Medulla oblongata (tissue), 1 donor: ENCODE data around the gene KIF27.
"Not testable (repeated sequence)": the region's sequence is repeated elsewhere in the genome, so short reads cannot be mapped to it uniquely, and the experiment has no call there.

Source experiments
- DNase-seq: peaks from one replicate; pipeline ENCODE4 v3.0.0-alpha.2; 2015; ENCODE audit errors: extremely low spot score

KIF27 gene

DNA sequence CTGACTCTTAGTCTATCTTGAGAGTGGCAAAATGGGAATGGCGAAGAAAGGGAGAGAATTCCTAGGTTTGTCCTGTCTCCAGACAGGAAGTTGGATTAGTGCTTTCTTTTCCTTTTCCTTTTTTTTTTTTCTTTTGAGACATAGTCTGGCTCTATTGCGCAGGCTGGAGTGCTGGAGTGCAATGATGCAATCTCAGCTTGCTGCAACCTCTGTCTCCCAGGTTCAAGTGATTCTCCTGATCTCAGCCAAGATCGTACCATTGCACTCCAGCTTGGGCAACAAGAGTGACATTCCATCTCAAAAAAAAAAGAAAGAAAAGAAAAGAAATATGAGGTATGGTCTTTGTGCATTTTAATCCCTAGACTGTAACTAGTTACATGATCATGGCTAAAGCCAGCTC lies 12.6 kb upstream of the KIF27 start:
- DNase-seq = no peak

DNA sequence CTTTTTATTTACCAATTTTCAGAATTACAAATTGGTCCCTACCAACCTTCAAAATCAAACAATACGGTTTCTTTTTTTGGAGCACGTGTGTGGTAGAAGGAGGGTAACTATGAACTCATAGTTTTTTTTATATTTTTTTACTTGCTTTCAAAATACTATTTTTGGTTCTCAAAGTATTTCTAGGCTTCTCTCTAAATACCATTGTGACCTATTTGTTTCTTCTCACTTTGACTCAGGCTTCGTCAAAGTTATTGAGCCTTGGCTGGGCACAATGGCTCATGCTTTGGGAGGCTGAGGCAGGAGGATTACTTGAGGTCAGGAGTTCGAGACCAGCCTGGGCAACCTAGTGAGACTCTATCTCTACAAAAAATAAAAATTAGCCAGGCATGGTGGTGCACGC lies 11.6 kb upstream of the KIF27 start:
- no peak for DNase-seq

DNA sequence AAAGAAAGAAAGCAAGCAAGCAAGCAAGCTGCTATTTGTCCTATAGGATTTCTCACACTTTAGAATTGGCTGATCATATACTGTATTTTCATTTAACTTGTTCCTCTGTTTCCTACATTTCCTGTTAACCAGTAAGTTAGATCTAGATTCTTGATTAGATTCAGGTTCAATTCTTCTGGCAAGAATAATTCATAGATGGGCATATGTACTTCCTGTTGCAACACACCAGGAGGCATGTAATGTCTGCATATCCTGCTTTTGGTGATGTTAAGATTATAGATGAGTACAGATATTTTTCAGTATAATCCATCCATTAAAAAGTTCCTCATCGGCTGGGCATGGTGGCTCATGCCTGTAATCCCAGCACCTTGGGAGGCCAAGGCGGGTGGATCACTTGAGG lies 10.8 kb upstream of the KIF27 start:
- no peak for DNase-seq

DNA sequence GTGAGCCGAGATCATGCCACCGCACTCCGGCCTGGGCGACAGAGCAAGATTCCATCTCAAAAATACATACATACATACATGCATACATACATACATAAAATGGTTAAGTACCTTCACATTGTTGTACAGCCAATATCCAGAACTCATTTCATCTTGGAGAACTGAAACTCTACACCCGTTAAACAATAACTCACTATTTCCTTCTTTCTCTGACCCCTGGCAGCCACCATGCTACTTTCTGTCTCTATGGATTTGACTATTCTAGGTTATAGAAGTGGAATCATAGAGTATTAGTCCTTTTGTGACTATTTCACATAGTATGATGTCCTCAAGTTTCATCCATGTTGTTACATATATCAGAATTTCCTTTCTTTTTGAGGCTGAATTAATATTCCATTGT lies 9.6 kb upstream of the KIF27 start:
- DNase-seq = no peak

DNA sequence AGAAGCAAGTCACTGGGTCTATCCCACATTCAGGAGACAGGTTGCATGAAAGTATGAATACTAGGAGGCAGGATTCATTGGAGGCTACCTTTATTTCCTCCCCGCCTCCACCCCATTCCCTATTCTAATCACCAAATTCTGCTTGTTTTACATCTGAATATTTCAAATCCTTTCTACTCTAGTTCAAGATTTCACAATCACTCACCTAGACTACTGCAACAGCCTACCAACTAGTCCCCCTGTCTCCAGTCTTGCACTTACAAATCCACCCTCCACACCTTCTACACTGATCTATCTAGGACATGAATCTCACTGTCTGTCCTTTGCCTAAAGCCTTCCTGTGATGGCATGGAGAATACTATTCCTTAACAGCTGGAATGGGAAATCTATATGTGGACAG lies 6.4 kb upstream of the KIF27 start:
- no peak for DNase-seq

DNA sequence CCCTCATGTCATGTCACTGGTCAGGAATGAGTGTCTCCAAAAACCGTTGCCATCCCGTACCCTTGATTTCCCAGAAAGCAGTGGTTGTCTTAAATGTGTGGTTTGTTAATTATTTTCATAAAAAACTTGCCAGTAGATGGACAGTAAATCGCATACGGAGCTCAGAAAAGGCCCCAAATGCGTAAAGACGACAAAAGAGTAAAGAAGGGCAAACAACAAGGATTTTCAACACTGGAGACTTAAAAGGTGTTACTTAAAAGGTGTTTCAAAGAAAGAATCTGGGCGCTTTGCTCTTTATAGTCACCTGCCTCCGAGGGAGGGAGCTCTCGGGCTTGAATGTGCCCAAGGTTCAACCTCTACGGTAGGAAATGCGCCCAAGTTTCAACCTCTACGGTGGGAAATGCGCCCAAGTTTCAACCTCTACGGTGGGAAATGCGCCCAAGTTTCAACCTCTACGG lies 734 bp downstream of the KIF27 start:
- DNase-seq = peak; percentile 61

DNA sequence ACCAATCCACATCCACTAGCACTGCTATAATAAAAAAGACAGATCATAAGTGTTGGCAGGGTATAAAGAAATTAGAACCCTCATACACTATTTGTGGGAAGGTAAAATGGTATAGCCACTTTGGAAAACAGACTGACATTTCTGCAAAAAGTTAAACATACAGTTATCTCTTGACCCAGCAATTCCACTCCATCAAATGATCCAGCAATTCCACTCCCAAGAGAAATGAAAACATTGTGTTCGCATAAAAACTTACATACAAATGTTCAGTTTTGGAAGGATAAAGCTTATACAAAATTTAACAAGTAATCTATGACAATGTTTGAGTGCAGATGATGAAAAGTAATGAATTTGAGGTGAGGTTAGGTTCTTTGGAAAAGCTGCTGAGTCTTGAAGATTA lies 2.1 kb downstream of the KIF27 start:
- no peak for DNase-seq

DNA sequence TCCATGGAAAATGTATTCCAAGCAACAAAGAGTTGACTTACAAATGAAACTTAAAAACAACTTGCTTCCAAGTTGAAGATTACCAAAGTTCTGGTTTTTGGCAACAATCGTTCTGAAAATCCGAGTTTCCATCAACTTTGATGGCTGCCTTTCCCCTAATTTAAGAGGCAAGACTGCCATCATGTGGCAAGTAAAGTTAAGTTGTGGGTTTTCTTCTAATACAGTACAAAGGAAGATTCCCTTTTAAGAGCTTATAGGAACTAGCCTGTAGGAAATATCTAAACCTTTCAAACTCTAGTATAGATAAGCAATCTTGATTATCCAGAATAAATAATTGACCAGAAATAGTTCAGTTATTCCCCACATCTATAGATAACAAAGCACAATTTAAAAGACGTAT lies 9.0 kb downstream of the KIF27 start:
- DNase-seq = peak; percentile 38

DNA sequence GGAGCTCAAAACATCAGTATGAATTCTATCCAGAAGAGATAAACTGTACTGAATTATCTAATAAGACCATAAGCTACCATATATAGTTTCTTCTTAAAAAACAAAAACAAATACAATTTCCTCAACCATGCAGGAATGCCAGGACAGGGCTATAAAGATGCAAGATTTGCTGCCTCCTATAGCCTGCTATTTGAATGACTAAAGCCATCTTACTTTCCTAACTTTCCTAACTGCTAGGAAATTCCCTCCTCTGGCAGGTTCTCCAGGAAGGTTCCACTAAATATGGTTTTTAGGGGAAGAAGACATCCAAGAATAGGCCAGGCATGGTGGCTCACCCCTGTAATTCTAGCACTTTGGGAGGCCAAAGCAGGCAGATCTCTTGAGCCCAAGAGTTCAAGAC lies 15.1 kb downstream of the KIF27 start:
- DNase-seq = no peak

DNA sequence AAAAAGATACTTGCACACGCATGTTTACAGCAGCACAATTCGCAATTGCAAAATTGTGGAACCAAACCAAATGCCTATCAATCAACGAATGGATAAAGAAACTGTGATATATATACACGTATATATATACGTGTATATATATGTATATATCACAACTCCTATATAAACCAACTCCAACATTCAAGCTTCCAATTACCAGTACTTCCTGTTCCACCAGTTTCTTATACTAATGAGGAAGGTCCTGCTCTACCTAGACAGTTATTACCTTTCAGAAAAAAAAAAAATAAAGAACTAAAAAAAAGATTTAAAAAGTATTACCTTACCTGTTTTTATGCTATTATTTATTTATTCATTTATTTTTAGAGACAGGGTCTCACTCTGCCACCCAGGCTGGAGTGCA lies 20.6 kb downstream of the KIF27 start:
- DNase-seq = not testable (repeated sequence)

DNA sequence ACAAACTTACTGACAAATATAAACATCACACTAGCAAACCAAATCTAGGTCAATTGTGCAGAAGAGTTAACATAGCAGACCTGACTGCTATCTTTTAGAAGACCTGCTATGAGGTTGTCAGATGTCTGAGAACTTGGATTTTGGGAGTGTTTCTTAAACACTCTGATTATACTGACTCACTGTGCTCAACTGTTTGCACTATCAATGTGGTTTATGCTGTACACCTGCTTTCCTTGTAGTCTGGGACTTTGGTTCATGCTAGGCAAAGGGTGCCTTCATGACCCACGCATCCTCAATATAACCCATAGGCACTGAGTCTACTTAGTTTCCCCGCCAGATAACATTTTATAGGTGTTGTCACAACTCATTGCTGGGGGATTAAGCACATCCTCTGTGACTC lies 26.9 kb downstream of the KIF27 start:
- DNase-seq = not testable (repeated sequence)

DNA sequence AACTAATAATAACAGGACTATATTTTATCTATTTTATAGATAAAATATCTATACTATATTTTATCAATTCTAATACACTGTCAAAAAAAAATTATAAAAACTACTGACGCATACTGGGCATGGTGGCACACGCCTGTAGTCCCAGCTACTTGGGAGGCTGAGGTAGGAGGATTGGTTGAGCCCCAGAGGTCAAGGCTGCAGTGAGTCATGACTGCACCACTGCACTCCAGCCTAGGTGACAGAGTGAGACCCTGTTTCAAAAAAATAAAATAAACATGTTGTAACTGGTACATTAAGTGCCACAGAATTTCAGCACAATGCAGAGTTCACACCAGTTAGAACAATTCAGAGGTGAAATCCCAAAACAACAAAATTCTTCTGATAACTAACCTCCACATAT lies 34.7 kb downstream of the KIF27 start:
- not testable (repeated sequence) for DNase-seq

DNA sequence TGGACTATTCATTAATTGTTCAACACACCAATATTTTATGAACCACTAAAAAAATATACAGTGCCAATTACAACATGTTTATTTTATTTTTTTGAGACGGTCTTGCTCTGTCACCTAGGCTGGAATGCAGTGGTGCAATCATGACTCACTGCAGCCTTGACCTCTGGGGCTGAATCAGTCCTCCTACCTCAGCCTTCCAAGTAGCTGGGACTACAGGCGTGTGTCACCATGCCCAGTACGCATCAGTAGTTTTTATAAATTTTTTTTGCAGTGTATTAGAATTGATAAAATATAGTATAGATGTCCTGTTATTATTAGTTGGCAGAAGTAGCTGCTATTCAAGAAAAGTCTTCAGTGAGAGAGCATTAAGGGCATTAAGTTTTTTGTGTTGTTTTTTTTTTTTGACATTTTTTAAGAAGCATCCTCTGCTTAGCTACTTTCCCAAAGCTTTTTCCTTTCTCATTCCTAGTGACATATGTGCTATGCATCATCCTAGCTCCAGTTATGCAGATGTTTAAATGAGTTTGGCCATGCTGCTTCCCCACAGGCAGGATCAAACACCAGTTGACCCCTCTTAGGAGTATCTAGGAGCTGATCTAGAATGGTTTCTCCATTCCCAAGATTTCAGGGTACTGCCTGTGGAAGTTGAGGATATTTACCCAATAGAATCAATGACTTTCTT lies 35.5 kb downstream of the KIF27 start:
- DNase-seq = not testable (repeated sequence)

DNA sequence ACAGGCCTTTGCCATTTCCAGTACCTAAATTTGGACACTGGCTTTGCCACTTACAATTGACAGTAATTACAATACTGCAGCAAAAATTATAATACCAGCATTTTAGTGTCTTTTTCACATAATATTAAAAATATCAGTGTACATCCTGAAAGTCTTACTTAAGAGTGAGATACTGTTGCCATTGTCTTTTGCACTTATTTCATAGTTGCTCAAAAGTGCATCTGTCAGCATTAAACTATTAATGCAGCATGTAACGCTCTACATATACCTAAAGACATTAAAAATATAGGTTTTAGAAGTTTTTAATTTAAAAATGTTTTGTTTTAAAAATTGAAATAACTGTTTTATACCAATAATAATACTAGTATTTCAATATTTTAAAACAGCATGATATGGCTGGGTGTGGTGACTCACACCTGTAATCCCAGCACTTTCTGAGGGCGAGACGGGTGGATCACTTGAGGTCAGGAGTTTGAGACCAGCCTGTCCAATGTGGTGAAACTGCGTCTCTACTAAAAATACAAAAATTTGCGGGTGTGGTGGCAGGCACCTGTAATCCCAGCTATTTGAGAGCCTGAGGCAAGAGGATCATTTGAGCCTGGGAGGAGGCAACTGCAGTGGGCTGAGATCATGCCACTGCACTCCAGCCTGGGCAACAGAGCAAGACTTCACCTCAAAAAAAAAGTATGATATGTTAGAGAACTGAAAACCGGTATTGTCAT lies 39.4 kb downstream of the KIF27 start:
- not testable (repeated sequence) for DNase-seq

DNA sequence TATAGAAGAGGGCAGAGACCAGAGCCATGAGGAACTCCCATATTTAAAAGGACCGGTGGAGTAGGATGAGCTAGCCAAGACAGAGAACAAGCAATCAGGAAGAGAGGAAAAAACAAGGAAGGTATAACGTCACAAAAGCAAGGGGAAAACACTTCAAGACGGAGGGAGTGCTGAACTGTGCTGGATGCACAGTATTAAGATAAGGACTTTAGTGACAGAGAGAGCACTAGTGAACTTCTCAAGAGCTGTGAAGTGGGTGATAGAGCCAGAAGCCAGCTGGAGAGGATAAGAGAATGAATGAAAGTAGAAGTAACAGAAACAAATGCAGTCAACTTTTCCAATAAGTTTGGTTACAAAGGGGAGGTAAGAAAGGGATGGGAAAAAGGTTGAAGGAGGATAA lies 45.7 kb downstream of the KIF27 start:
- DNase-seq = not testable (repeated sequence)

DNA sequence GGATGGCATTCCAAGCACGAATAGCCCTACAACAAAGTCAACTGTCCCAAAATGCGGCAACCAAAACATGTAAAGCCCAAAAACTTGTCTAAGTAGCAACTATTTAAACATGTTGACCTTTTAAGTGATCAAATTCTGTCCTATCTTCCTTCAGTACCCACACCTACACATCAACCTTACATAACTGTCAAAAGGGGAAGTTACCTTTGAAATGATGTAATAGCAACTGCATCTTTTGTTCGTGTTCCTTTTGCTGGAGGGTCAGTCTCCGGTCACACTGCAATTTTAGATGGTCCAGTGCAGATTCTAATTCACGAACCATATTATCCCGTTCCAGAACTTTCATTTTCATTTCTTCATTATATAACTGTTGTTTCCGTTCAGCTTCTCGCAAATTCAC lies 71.3 kb downstream of the KIF27 start:
- DNase-seq = not testable (repeated sequence)

DNA sequence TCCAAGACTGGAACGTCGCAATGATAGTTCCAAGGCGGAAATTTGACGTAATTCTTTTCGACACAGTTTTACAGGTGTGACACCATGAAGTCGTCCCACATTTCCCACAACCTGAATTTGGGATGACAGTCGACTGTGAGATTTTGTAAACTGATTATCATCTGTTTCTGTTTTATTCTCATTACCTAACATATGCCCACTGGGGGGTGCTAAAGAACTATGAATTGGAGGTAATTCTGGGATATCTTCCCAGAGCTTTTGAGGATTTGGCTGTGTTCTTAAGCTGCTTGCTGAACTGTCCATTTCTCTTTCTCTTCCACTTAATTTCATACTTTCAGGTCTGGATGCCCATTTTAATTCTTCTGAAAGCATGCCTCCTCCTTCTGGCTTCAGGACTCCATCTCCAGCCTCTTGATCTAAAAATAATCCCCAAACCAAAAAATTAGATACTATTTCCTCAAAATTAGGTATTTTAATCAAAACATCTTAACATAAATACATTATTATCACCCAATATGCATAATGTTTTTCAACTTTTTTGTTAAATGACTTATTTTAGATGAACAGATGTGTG lies 84.1 kb downstream of the KIF27 start:
- DNase-seq = not testable (repeated sequence)

DNA sequence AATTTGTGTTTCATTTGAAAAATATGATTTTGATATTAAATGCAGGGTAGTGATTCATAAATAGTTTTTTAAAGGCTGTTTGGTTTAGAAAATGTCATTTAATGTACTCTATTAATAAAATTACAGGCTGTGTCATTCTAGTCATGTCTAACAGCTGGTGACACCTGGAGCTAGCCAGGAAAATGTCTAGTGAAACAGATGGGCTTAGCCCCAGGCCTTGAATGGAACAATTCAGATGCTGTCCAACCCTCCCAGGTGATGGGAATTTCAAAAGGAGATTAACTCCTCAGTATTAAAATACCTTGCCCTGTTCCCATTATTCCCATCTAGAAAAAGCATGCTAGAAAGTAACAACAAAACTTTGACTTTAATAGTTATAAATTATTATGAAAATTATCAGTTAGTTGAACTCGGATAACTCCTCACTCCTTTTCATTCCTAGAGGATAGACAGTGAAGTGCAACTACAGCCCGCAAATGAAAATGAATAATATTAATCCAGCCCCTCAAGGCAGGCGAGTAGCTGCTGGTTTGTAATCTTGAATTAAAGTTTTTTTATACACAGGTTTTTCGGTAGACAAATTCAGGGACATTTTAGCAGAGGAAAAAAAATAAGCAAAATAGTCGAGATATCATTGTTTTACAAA lies 90.7 kb downstream of the KIF27 start:
- not testable (repeated sequence) for DNase-seq

DNA sequence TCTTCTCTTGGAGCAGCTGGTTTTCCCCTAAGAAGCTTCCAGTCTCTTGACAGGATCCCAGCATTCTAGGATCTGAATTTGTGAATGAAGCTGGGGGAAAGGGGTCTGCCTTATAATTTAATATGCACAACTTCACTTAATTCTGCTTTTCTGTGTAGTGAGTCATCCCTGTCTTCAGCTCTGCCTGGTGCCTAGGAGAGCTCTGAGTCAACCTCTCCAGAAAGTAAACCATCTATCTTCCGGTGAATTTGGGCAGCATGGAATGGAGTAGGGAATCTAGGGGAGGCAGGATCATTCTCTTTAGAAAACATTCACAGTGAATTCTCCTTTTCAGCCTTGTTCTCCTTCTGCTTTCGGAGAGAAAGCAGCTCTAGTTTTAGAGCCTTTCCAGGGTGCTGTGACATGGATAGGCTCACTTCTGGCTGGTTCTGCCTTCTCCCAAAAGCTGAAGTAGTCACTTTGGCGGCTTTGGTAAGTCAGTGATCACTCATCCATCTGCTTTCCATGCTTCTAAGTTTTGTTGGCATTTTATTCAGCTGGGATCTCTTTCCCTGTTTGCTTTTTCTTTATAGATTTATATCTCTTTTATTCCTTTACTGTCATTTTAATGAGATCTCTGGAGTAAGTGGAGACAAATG lies 96.1 kb downstream of the KIF27 start:
- DNase-seq = not testable (repeated sequence)

DNA sequence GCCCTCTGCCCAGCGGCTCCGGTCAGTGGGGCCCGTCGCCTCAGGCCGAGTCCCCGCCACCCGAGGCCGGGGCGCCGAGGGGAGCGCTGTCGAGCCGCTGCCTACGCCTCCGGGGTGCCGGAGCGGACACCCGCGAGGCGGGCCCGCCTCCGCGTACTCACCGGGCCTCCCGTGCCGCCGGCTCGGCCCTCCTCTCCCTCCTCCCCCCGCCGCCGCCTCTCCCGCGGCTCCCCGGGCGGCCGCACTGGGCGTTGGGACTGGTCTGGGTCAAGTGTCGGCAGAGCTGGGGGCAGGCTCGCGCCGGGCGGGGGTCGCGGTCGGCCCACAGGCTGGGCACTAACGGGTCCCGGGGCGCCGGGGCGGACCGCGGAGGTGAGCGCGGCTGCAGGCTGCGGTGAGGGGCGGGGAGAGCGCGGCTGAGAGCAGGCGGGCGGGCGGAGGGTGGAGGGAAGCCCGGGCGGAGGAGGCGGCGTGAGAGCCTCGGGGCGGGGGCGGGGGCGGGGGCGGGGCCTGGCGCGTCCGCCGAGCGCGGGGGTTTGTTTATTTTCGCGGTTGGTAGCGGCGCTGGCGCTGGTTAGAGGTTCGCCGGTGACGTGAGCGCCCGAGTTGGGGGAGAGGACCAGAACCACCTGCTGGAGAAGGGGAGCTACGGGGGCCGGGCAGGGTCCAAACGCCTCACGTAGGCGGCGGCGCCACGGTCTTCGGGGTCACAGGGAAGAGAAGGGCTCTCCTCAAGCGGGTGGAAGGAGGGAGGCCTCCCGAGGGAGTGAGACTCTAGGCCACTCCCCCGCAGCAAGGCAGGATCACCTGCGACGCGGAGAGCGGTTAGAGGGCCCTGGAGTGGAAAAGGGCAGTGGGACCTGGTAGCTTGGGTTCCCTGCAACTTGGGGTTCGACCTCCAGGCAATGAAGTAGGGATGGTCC lies 103.6 kb downstream of the KIF27 start, which contains the start of gene GKAP1:
TSS of gene GKAP1 (minus strand) at position 414 of the 923 bp plus-strand sequence. CDS start 11,252 bp downstream, outside the sequence.
- peak; percentile 63 for DNase-seq

DNA sequence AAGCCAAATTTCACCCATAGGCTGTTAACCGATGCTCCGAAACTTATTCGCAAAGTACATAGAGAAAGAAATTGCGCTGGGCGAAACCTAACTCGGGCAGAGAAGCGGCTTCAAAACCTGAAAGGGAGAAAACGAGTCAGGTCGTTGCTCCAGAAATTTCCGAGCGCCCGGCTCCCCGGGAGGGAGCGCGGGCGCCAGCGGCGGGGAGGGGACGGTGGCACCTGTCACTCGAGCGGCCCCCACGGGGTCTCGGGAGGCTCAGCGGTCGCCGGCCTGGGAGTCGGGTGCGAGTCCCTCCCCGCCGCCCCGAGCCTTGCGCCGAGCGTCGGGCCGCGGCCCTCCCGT lies 104.2 kb downstream of the KIF27 start:
- DNase-seq = peak; percentile 30
